Measurements from ENCODE around the gene PRODH2. TPM values are rescaled to one million over a fixed set of nuclear protein-coding genes. Genes with fewer than 3 reads are reported as not detected.

Gene PRODH2
- total RNA-seq, 2 donors from 2014 or later, result not detected

DNA sequence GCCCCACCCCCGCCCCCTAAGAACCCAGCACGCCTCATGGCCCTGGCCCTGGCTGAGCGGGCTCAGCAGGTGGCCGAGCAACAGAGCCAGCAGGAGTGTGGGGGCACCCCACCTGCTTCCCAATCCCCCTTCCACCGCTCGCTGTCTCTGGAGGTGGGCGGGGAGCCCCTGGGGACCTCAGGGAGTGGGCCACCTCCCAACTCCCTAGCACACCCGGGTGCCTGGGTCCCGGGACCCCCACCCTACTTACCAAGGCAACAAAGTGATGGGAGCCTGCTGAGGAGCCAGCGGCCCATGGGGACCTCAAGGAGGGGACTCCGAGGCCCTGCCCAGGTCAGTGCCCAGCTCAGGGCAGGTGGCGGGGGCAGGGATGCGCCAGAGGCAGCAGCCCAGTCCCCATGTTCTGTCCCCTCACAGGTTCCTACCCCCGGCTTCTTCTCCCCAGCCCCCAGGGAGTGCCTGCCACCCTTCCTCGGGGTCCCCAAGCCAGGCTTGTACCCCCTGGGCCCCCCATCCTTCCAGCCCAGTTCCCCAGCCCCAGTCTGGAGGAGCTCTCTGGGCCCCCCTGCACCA is 25.3 kb downstream of the PRODH2 start:
- no peaks in the 10 kb centered on the region for H3K9me3 ChIP-seq (ENCODE audit: control insufficient read depth, low read length, poor library complexity, severe bottlenecking)
- Mint-ChIP-seq H3K27me3 (peaks cover 2% of the 10 kb centered on the region), H3K4me3 (no peak overlapping the region), H3K27ac (no peak overlapping the region), H3K4me1 (peaks cover 6% of the 10 kb centered on the region), H3K36me3 (ENCODE audit: low read depth) (no peaks in the 10 kb centered on the region)
- ATAC-seq (no peak), DNase-seq (no peak)

DNA sequence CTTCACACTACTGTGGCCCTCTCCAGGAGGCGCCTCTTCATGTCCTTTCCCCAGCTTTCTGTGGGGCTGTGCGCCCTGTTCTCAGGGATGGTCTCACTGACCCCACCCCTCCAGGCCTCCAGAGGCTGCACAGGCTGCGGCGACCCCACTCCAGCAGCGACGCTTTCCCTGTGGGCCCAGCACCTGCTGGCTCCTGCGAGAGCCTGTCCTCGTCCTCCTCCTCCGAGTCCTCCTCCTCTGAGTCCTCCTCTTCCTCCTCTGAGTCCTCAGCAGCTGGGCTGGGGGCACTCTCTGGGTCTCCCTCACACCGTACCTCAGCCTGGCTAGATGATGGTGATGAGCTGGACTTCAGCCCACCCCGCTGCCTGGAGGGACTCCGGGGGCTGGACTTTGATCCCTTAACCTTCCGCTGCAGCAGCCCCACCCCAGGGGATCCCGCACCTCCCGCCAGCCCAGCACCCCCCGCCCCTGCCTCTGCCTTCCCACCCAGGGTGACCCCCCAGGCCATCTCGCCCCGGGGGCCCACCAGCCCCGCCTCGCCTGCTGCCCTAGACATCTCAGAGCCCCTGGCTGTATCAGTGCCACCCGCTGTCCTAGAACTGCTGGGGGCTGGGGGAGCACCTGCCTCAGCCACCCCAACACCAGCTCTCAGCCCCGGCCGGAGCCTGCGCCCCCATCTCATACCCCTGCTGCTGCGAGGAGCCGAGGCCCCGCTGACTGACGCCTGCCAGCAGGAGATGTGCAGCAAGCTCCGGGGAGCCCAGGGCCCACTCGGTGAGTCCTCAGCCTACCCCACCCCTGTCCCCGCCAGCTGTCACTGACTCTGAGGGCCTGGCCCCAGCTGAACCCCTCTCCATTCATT is 26.1 kb downstream of the PRODH2 start:
- ATAC-seq (no peak), DNase-seq (no peak)
- Mint-ChIP-seq H3K4me3 (no peak overlapping the region), H3K27me3 (no peaks in the 10 kb centered on the region), H3K27ac (no peak overlapping the region), H3K4me1 (peaks cover 6% of the 10 kb centered on the region), H3K36me3 (ENCODE audit: low read depth) (no peaks in the 10 kb centered on the region)
- H3K9me3 ChIP-seq (ENCODE audit: control insufficient read depth, low read length, poor library complexity, severe bottlenecking), result no peaks in the 10 kb centered on the region

DNA sequence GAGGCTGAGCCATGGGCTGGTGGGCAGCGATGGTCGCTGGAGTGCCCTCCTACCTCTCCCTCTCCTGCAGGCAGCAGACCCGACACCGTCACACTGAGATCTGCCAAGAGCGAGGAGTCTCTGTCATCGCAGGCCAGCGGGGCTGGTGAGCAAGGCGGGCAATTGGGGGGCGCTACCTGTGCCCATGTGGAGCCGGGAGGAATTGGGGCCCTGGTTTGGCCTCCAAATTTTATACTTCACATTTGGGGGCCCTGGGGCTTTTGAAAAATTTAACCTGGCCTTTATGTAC is 27.4 kb downstream of the PRODH2 start:
- H3K36me3 Mint-ChIP-seq (ENCODE audit: low read depth), result peaks cover 3% of the 10 kb centered on the region
- no peak overlapping the region for H3K4me3 Mint-ChIP-seq
- no peak for ATAC-seq

DNA sequence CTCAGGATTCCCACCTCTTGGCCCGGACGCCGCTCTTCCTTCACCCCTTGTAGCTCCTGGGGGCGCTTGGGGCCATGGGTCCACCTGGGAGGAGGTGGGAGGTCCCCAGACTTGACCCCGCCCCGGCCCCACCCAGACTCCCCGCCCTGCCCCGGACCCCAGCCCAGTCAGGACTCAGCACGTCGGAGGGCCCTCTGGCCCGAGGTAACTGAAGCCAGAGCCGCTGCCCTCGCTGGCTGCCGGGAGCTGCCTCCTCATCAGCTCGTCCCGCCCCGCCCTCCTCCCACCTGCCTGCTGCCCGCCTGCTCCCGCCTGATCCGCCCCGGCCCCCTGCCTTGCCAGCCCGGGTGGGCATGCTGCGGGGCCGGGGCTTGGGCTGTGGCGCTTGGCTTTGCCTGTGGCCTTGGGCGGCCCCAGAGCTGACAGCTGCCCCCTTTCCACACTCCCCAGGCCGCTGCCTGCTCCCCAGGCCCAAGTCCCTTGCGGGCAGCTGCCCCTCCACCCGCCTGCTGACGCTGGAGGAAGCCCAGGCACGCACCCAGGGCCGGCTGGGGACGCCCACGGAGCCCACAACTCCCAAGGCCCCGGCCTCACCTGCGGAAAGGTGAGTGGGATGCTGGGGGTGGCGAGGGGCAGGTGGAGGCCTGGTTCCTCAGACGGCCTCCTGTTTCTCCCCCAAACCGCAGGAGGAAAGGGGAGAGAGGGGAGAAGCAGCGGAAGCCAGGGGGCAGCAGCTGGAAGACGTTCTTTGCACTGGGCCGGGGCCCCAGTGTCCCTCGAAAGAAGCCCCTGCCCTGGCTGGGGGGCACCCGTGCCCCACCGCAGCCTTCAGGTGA is 27.9 kb downstream of the PRODH2 start:
- H3K36me3 Mint-ChIP-seq (ENCODE audit: low read depth), result peaks cover 3% of the 10 kb centered on the region
- no peaks in the 10 kb centered on the region for H3K9me3 ChIP-seq (ENCODE audit: control insufficient read depth, low read length, poor library complexity, severe bottlenecking)
- no peak overlapping the region for H3K4me3 Mint-ChIP-seq
- no peak for DNase-seq
- H3K27me3 Mint-ChIP-seq, result no peaks in the 10 kb centered on the region
- peaks cover 8% of the 10 kb centered on the region for H3K4me1 Mint-ChIP-seq
- no peak overlapping the region for H3K27ac Mint-ChIP-seq
- no peak for ATAC-seq

More for the DNA sequence above, 27.4 kb downstream of the PRODH2 start:
- H3K9me3 ChIP-seq (ENCODE audit: control insufficient read depth, low read length, poor library complexity, severe bottlenecking), result no peaks in the 10 kb centered on the region
- Mint-ChIP-seq H3K27me3 (no peaks in the 10 kb centered on the region), H3K4me1 (peaks cover 8% of the 10 kb centered on the region), H3K27ac (no peak overlapping the region)
- DNase-seq, result no peak

DNA sequence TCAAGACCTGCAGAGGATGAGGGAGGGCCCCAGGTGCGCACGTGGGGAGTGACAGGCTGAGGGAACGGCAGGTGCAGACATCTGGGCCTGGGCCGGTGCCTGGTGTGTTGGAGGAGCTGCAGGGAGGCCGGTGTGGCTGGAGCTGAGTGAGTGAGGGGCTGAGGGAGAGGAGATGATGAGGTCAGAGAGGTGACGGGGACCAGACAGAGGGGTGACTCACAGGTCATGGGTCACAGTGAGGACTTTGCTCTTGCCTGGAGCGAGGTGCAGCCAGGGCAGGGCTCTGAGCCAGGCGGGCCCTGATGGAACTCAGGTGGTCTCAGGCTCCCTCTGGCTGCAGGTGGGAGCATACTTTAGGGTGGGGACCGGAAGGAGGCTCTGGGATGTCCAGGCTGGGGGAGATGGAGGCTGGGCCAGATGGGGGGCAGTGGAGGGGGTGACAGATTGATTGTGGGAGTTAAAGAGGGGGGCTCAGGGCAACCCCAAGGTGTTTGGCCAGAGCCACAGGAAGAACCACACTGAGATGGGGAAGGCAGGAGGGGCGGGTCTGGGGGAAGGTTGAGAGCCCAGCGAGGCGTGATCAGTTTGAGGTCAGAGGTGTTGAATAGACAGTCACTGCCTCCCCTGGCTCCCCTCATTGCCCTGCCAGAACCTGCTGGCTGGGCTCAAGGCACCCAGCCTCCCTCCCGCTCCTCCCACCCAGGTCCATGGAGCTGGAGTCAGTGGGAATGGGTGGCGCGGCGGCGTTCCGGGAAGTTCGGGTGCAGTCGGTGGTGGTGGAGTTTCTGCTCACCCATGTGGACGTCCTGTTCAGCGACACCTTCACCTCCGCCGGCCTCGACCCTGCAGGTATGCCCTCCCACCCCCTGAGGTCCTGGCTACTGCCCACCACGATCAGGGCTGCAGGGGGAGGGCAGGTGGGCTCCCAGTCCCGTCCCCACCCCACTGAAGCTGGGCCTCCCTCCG is 28.9 kb downstream of the PRODH2 start:
- H3K36me3 Mint-ChIP-seq (ENCODE audit: low read depth), result peaks cover 3% of the 10 kb centered on the region
- no peak overlapping the region for H3K4me3 Mint-ChIP-seq
- H3K4me1 Mint-ChIP-seq, result peaks cover 10% of the 10 kb centered on the region
- H3K9me3 ChIP-seq (ENCODE audit: control insufficient read depth, low read length, poor library complexity, severe bottlenecking), result no peaks in the 10 kb centered on the region
- H3K27me3 Mint-ChIP-seq, result no peaks in the 10 kb centered on the region
- no peak for ATAC-seq
- no peak for DNase-seq
- peak overlapping the region; percentile 67 for H3K27ac Mint-ChIP-seq

DNA sequence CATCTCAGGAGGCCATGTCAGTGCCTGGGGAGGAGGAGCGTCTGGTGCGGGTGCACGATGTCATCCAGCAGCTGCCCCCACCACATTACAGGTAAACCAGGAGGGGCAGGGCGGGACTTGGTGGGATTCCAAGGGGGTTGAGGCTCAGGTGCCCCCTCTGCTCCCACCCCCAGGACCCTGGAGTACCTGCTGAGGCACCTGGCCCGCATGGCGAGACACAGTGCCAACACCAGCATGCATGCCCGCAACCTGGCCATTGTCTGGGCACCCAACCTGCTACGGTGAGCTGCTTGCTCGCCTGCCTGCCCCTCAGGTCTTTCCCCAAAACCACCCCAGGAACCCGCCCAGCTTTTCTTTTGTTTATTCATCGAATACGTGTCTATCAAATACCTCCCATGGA is 30.1 kb downstream of the PRODH2 start:
- no peak for ATAC-seq
- Mint-ChIP-seq H3K36me3 (ENCODE audit: low read depth) (peaks cover 3% of the 10 kb centered on the region), H3K27me3 (no peaks in the 10 kb centered on the region), H3K4me3 (no peak overlapping the region), H3K4me1 (peaks cover 10% of the 10 kb centered on the region), H3K27ac (peak overlapping the region; percentile 67)
- no peak for DNase-seq
- H3K9me3 ChIP-seq (ENCODE audit: control insufficient read depth, low read length, poor library complexity, severe bottlenecking), result no peaks in the 10 kb centered on the region

DNA sequence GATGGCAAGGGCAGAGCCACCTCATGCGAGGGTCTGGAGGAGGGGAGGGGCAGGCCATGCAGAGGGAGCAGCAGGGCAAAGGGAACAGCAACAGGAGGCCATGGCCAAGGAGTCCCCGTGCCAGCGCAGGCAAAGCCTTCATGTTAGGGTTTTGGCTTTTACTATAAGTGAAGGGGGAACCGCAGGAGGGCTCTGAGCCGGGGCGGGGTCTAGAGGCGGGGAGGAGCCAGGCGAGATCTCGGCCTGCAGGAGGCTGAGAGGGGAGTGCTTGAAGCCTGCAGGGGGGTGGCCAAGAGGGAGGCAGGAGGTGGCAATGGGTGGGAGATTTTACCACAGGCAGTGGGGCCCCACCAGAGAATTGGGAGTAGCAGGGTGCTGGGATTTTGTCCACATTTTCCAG is 31.0 kb downstream of the PRODH2 start:
- no peaks in the 10 kb centered on the region for H3K9me3 ChIP-seq (ENCODE audit: control insufficient read depth, low read length, poor library complexity, severe bottlenecking)
- no peak overlapping the region for H3K27ac Mint-ChIP-seq
- H3K4me3 Mint-ChIP-seq, result no peak overlapping the region
- ATAC-seq (no peak), DNase-seq (no peak)
- H3K36me3 Mint-ChIP-seq (ENCODE audit: low read depth), result peaks cover 3% of the 10 kb centered on the region
- H3K27me3 Mint-ChIP-seq, result no peaks in the 10 kb centered on the region
- H3K4me1 Mint-ChIP-seq, result peaks cover 15% of the 10 kb centered on the region

DNA sequence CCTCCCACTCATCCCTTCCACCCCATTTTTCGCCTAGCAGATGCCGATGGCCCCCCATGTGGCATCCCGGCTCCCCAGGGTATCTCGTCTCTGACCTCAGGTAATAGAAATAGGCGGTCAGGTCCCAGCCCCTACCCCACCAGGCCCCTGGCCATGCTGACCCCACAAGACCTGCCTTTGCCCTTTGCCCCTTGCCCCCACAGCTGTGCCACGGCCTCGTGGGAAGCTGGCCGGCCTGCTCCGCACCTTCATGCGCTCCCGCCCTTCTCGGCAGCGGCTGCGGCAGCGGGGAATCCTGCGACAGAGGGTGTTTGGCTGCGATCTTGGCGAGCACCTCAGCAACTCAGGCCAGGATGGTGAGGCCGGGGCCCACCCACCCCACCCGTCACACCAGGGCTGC is 31.9 kb downstream of the PRODH2 start:
- H3K36me3 Mint-ChIP-seq (ENCODE audit: low read depth), result peaks cover 3% of the 10 kb centered on the region
- H3K27ac Mint-ChIP-seq, result no peak overlapping the region
- H3K9me3 ChIP-seq (ENCODE audit: control insufficient read depth, low read length, poor library complexity, severe bottlenecking), result no peaks in the 10 kb centered on the region
- DNase-seq, result no peak
- no peak for ATAC-seq
- H3K27me3 Mint-ChIP-seq, result no peaks in the 10 kb centered on the region
- peaks cover 24% of the 10 kb centered on the region for H3K4me1 Mint-ChIP-seq
- no peak overlapping the region for H3K4me3 Mint-ChIP-seq

DNA sequence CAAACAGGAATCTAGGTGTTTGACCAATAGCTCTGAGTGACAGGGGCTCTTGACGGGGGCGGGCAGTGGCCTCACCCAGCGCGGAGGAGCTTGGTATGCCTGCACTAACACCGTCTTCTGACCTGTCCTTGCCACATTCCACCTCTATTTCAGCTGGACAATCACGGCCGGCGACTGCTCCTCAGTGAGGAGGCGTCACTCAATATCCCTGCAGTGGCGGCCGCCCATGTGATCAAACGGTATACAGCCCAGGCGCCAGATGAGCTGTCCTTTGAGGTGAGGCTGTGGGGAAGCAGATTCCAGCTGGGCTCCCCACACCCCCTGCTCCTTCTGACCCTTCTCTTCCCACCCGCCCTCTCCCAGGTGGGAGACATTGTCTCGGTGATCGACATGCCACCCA is 32.6 kb downstream of the PRODH2 start:
- H3K27me3 Mint-ChIP-seq, result no peaks in the 10 kb centered on the region
- peak overlapping the region; percentile 16 for H3K27ac Mint-ChIP-seq

DNA sequence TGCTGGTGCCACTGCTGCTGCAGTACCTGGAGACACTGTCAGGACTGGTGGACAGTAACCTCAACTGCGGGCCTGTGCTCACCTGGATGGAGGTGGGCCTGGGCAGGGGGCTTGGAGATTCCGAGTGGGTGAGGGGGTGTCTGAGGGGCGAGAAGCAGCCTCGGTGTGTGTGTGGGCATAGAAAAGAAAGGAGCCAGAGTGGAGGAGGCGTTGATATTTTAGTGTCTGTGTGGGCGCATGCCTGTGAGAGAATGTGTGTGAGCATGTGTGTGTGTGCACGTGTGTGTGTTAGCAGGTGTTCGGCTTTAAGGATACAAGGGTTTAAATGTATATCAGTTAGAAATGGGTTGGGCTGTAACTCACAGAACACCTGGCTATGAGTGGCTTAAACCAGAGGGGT is 33.6 kb downstream of the PRODH2 start:
- ATAC-seq (no peak), DNase-seq (no peak)
- Mint-ChIP-seq H3K27ac (no peak overlapping the region), H3K4me3 (no peak overlapping the region), H3K4me1 (peaks cover 29% of the 10 kb centered on the region), H3K27me3 (no peaks in the 10 kb centered on the region), H3K36me3 (ENCODE audit: low read depth) (peaks cover 3% of the 10 kb centered on the region)
- no peaks in the 10 kb centered on the region for H3K9me3 ChIP-seq (ENCODE audit: control insufficient read depth, low read length, poor library complexity, severe bottlenecking)

More for the DNA sequence above, 32.6 kb downstream of the PRODH2 start:
- no peaks in the 10 kb centered on the region for H3K9me3 ChIP-seq (ENCODE audit: control insufficient read depth, low read length, poor library complexity, severe bottlenecking)
- no peak for ATAC-seq
- Mint-ChIP-seq H3K36me3 (ENCODE audit: low read depth) (peaks cover 3% of the 10 kb centered on the region), H3K4me1 (peaks cover 24% of the 10 kb centered on the region), H3K4me3 (no peak overlapping the region)
- no peak for DNase-seq

DNA sequence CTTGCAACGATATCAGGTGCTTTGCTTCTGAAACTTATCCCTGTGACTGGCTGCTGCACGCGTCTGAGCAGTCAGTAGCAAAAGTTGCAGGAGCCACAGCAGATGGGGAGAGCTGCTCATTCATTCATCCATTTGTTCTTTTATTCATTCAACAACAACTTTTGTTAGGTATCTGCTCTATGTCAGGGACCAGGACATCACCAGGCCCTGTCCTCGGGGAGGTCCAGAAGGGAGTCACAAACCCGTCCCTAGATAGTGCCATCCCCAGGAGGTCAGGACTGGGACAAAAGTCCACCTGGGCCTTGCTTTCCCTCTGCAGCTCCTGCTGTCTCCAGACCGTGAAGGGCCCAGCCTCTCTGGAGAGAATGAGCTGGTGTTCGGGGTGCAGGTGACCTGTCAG is 34.7 kb downstream of the PRODH2 start:
- H3K4me1 Mint-ChIP-seq, result peaks cover 26% of the 10 kb centered on the region
- H3K9me3 ChIP-seq (ENCODE audit: control insufficient read depth, low read length, poor library complexity, severe bottlenecking), result no peaks in the 10 kb centered on the region
- H3K27me3 Mint-ChIP-seq, result no peaks in the 10 kb centered on the region
- no peak overlapping the region for H3K4me3 Mint-ChIP-seq
- peak overlapping the region; percentile 16 for H3K27ac Mint-ChIP-seq
- ATAC-seq, result no peak
- no peak for DNase-seq
- peaks cover 3% of the 10 kb centered on the region for H3K36me3 Mint-ChIP-seq (ENCODE audit: low read depth)

DNA sequence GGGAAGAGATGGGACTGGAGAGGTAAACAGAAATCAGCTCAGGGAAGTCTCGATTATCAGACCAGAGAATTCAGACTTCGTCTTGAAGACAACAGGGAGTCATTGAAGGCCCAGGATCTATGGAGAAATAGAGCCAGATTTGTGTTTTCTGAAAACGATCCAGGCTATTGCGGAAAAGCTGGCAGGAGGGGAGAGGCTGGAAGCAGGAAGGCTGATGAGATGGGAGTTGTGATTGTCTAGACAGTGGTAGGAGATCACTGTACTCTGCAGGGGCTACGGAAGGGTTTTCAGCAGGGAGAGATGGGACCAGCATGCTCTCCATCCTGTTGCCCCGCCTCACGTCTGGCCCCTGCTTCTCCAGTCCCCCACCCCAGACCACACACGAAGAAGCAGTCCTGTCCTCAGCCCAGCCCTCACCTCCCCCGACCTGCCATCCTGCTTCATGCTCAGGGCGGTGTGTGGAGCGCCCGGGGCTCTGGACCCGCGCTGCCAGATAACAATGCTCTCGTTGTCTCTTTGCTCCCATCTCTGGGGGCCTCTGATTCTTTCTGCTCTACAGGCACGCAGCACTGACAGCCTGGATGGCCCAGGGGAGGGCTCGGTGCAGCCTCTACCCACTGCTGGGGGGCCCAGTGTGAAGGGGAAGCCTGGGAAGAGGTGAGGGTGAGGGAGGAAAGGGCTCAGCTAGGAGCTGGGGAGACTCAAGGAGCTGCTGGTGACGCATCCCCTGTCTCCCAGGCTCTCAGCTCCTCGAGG is 35.4 kb downstream of the PRODH2 start:
- Mint-ChIP-seq H3K27ac (peak overlapping the region; percentile 16), H3K4me3 (peak overlapping the region; percentile 63), H3K36me3 (ENCODE audit: low read depth) (peaks cover 3% of the 10 kb centered on the region), H3K27me3 (no peaks in the 10 kb centered on the region), H3K4me1 (peaks cover 23% of the 10 kb centered on the region)
- ATAC-seq (no peak), DNase-seq (no peak)
- no peaks in the 10 kb centered on the region for H3K9me3 ChIP-seq (ENCODE audit: control insufficient read depth, low read length, poor library complexity, severe bottlenecking)
